GM12878 (cell line): Measurements from ENCODE around the gene PSMB3. TPM values are rescaled to one million over a fixed set of nuclear protein-coding genes. Genes with fewer than 3 reads are reported as not detected.

Experiments
- ATAC-seq: fragments of 200-7000 bp; cut with Tn5 transposase; 3 replicates; pipeline ENCODE4 v1.9.1; 2020; ENCODE audit warnings: mild to moderate bottlenecking, moderate library complexity
- BruUV-seq: library from RNA; stranded (reverse); fragments of 400-500 nt; replicated peaks from 2 replicates; lab custom pipeline; 2021; lab: Mats Ljungman, UMichigan
- CTCF ChIA-PET: fragments of 300-600 bp; sonication (Branson Sonifier 250); formaldehyde crosslinking; extraction: SDS; loops from one replicate; lab custom pipeline; 2021; ENCODE audit warnings: inconsistent platforms; lab: Yijun Ruan, JAX
- POLR2A ChIA-PET: fragments of 350-600 bp; formaldehyde crosslinking; extraction: SDS; loops from one replicate; lab custom pipeline; 2021; ENCODE audit warnings: inconsistent platforms; lab: Charles Lee
- RAD21 ChIA-PET: fragments of 300-600 bp; sonication (Branson Sonifier 250); formaldehyde crosslinking; loops from one replicate; lab custom pipeline; 2023; ENCODE audit warnings: antibody characterized with exemption; ENCODE audit not compliant: unreplicated experiment; lab: Charles Lee
- SMC1A ChIA-PET: fragments of 300-600 bp; sonication (Branson Sonifier 250); formaldehyde crosslinking; loops from one replicate; lab custom pipeline; 2023; ENCODE audit not compliant: unreplicated experiment, uncharacterized antibody; lab: Charles Lee
- DNase-seq: peaks from one replicate; pipeline ENCODE4 v3.0.0-alpha.2; 2011; ENCODE audit warnings: low read depth, low spot score
- FAIRE-seq: peaks from 3 replicates; lab custom pipeline; 2011; peaks lifted over from hg19 to GRCh38; lab: Jason Lieb, UNC
- H2AFZ ChIP-seq: 2 replicates; pipeline ENCODE4 v1.6.0; 2011; ENCODE audit warnings: low read depth, low read length, control low read depth; ENCODE audit not compliant: control insufficient read depth
- H3K27ac ChIP-seq: 2 replicates; pipeline ENCODE4 v1.5.1; 2011; ENCODE audit warnings: control low read depth; ENCODE audit not compliant: control insufficient read depth, insufficient read depth
- H3K27me3 ChIP-seq, 2 experiments: replicated peaks in 1 of 2; 2 replicates each; pipeline versions ENCODE4 v1.6.0 to v1.6.1; 2011; ENCODE audit warnings: low read length in 1 of 2; ENCODE audit not compliant: control insufficient read depth in 2 of 2, insufficient read depth in 2 of 2
- H3K36me3 ChIP-seq, 2 experiments: 2 replicates each; pipeline ENCODE4 v1.5.1; 2011; ENCODE audit warnings: low read length in 1 of 2; ENCODE audit not compliant: control insufficient read depth in 2 of 2, insufficient read depth in 2 of 2
- H3K4me1 ChIP-seq: 2 replicates; pipeline ENCODE4 v1.6.1; 2011; ENCODE audit warnings: mild to moderate bottlenecking, low read length, moderate library complexity, mixed read lengths; ENCODE audit not compliant: control insufficient read depth, insufficient read depth
- H3K4me2 ChIP-seq: 2 replicates; pipeline ENCODE4 v1.6.0; 2011; ENCODE audit warnings: control low read depth; ENCODE audit not compliant: control insufficient read depth, insufficient read depth
- H3K4me3 ChIP-seq: fragments of 200-600 bp; sonication (generic); 2 replicates; pipeline ENCODE4 v1.5.1; 2016
- H3K79me2 ChIP-seq: 2 replicates; pipeline ENCODE4 v1.6.0; 2011; ENCODE audit warnings: low read length; ENCODE audit not compliant: control insufficient read depth, insufficient read depth
- H3K9ac ChIP-seq: 2 replicates; pipeline ENCODE4 v1.8.0; 2011; ENCODE audit warnings: low read length, control low read depth, mixed read lengths; ENCODE audit not compliant: control insufficient read depth, insufficient read depth
- H3K9me3 ChIP-seq: replicated peaks from 3 replicates; pipeline ENCODE4 v1.5.1; 2011; ENCODE audit warnings: mild to moderate bottlenecking, low read length; ENCODE audit not compliant: control insufficient read depth, insufficient read depth
- H4K20me1 ChIP-seq: 2 replicates; pipeline ENCODE4 v1.6.0; 2011; ENCODE audit not compliant: control insufficient read depth, insufficient read depth
- BACH1 ChIP-seq: fragments of 450-650 bp; IDR thresholded peaks from 2 replicates; pipeline ENCODE4 v1.6.1; 2017; ENCODE audit warnings: mild to moderate bottlenecking, borderline replicate concordance
- BCL11A ChIP-seq: IDR thresholded peaks from 2 replicates; pipeline ENCODE4 v1.6.1; 2011; ENCODE audit warnings: low read depth, low read length
- CBX5 ChIP-seq: sonication (generic); IDR thresholded peaks from 2 replicates; pipeline ENCODE4 v1.6.1; 2016; ENCODE audit warnings: low read depth, moderate library complexity, mild to moderate bottlenecking, inconsistent platforms
- CUX1 ChIP-seq: IDR thresholded peaks from 2 replicates; pipeline ENCODE4 v1.6.1; 2012; ENCODE audit warnings: improper control_type of control experiment, low read depth, low read length; ENCODE audit not compliant: insufficient replicate concordance
- GABPA ChIP-seq: IDR thresholded peaks from 2 replicates; pipeline ENCODE4 v1.6.1; 2014; ENCODE audit warnings: antibody characterized with exemption, low read depth, mild to moderate bottlenecking, inconsistent platforms
- HCFC1 ChIP-seq: fragments of 150-350 bp; IDR thresholded peaks from 2 replicates; pipeline ENCODE4 v1.6.1; 2014; ENCODE audit warnings: low read length
- IKZF1 ChIP-seq: fragments of 450-650 bp; conservative IDR thresholded peaks from 2 replicates; pipeline ENCODE4 v1.6.1; 2017; ENCODE audit warnings: antibody characterized with exemption, mild to moderate bottlenecking
- IRF4 ChIP-seq: IDR thresholded peaks from 2 replicates; pipeline ENCODE4 v1.6.1; 2011; ENCODE audit warnings: low read depth, low read length
- KDM1A ChIP-seq: fragments of 200-600 bp; sonication (generic); IDR thresholded peaks from 2 replicates; pipeline ENCODE4 v1.6.1; 2016; ENCODE audit warnings: borderline replicate concordance
- POLR2A ChIP-seq: IDR thresholded peaks from 2 replicates; pipeline ENCODE4 v1.6.1; 2011; ENCODE audit warnings: low read depth, mild to moderate bottlenecking, low read length
- POLR2AphosphoS2 ChIP-seq: IDR thresholded peaks from 2 replicates; pipeline ENCODE4 v1.6.1; 2011; ENCODE audit warnings: low read depth, mild to moderate bottlenecking, low read length, improper control_type of control experiment, moderate library complexity
- STAT3 ChIP-seq: IDR thresholded peaks from 2 replicates; pipeline ENCODE4 v1.6.1; 2011; ENCODE audit warnings: low read depth, low read length, improper control_type of control experiment
- TARDBP ChIP-seq: IDR thresholded peaks from 2 replicates; pipeline ENCODE4 v1.6.1; 2016; ENCODE audit warnings: borderline replicate concordance
- TBL1XR1 ChIP-seq: IDR thresholded peaks from 2 replicates; pipeline ENCODE4 v1.6.1; 2012; ENCODE audit warnings: low read depth, low read length, improper control_type of control experiment
- ZNF274 ChIP-seq: IDR thresholded peaks from one replicate; pipeline ENCODE4 v1.8.0; 2011; ENCODE audit not compliant: insufficient read length, insufficient read depth
- WGBS: methylation state at CpG from one replicate; pipeline ENCODE4 v1.1.6; 2016; ENCODE audit warnings: low lambda C conversion rate; ENCODE audit not compliant: insufficient replicate concordance, insufficient coverage; ENCODE audit errors: missing lambda C conversion rate; 5-methylcytosine and 5-hydroxymethylcytosine counted together
- in situ Hi-C: fragments of 300-500 bp; cut with MboI; formaldehyde crosslinking; loops from 9 replicates; pipeline ENCODE4 v1.14.3; 2018; ENCODE audit warnings: mixed read lengths
- intact Hi-C: fragments of 100-400 bp; cut with micrococcal nuclease; formaldehyde crosslinking; loops from one replicate; pipeline ENCODE4 v1.14.2; 2022; ENCODE audit not compliant: unreplicated experiment
- polyA plus RNA-seq, 11 experiments: library from polyadenylated mRNA; depleted of rRNA in 4 of 11; unstranded in 6 of 11; stranded (reverse) in 5 of 11; fragments of >200 nt; fragmentation: Nextera tagmentation in 4 of 11; fragmentation: Illumina TruSeq in 1 of 11; extraction: Ambion mirVana in 4 of 11; extraction: Trizol in 1 of 11; gene quantifications; 1 replicate in 1 of 11; 2 replicates in 10 of 11; pipeline versions ENCODE4 v1.2.1 to v1.2.3, GENCODE V29; 2011 to 2016; ENCODE audit warnings: inconsistent platforms in 2 of 11, missing spikeins in 2 of 11, low read depth in 1 of 11
- total RNA-seq, 4 experiments: library from RNA; depleted of rRNA in 3 of 4; stranded (reverse); fragments of >200 nt in 3 of 4; fragmentation: Illumina TruSeq in 1 of 4; extraction: Trizol in 1 of 4; gene quantifications; 2 replicates each; pipeline versions ENCODE4 v1.2.1 to v1.2.3, GENCODE V29; 2013 to 2021
- TF ChIP-seq, protein P1 (sequence below): IDR thresholded peaks from 2 replicates; pipeline ENCODE4 v1.6.1; 2011; ENCODE audit warnings: low read depth, low read length, improper control_type of control experiment, borderline replicate concordance

The PSMB3 gene
- total and polyA plus RNA-seq, 10 of the 15 experiments (the other 5 are each of a cell fraction or from before 2014, with no cell fraction given), result 300 to 2,130 (median 490) TPM

DNA sequence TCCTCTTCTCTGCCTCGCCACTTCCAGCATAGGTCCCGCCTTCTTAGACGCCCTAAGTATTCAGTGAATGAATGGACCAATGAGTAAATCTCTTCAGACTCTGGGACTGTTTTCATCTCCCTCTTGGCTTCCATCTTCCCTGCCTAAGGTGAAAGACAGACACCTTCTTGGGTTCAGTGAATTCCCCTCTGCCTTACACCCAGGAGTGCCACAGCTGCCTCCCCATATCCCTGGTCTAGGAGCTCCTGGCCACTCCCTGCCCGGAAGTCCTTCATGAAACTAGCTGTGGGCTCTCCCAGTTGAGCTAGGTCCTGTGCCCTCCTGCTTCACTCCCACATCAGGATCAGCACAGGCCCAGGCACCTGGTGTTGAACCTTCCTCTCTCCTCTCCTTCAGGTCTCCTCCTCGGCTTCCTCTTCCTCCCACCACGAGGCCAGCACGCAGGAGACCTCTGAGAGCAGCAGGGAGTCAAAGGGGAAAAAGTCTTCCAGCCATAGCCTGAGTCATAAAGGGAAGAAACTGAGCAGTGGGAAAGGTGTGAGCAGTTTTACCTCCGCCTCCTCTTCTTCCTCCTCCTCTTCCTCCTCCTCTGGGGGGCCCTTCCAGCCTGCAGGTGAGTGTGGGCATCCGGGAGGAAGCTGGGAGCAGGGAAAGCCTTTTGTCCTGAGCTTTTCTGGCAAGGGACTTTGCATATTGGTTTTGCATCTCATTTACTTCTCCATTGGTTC lies 37.2 kb upstream of the PSMB3 start:
- no peaks in the 10 kb centered on the region for H3K79me2 ChIP-seq
- peak overlapping the region; percentile 44 for H3K9ac ChIP-seq
- no peak for FAIRE-seq
- ChIA-PET CTCF (interaction anchor here (2.8 kb wide), 1 partner anchor 20 kb away, joined by 11 read pairs; no protein-coding TSS in a partner anchor), POLR2A (interaction anchor here (0.6 to 1.1 kb wide), 3 partner anchors 8 to 91 kb away, joined by 3 read pairs; no protein-coding TSS in a partner anchor), SMC1A (interaction anchor here (1.0 kb wide), 2 partner anchors 9 to 38 kb away, joined by 3 to 4 read pairs; no protein-coding TSS in a partner anchor), RAD21 (no interaction called here)
- no peak overlapping the region for H3K4me3 ChIP-seq
- peaks cover 10% of the 10 kb centered on the region for H3K4me1 ChIP-seq
- H3K36me3 ChIP-seq, result peaks cover 15 to 21% of the 10 kb centered on the region in 2 experiments
- no peak overlapping the region for H2AFZ ChIP-seq
- intact Hi-C loops, result no loop called here
- peak overlapping the region; percentile 33; the same call in 1 of the 2 replicates for H3K27ac ChIP-seq
- in situ Hi-C loops, result no loop called here
- no TSS peak for BruUV-seq
- 58% methylated on average over 9 of the region's 9 CpGs for WGBS
- no peaks in the 10 kb centered on the region for H3K27me3 ChIP-seq
- no peak for DNase-seq
- H3K4me2 ChIP-seq, result no peak overlapping the region
- no peaks in the 10 kb centered on the region for H3K9me3 ChIP-seq
- TF ChIP-seq KDM1A (no peak), POLR2A (peak; percentile 40; the same call in 1 of the 2 replicates), CUX1 (no peak), BCL11A (no peak), GABPA (no peak), TBL1XR1 (no peak), BACH1 (no peak), IKZF1 (no peak), CBX5 (no peak), STAT3 (no peak), TARDBP (no peak), POLR2AphosphoS2 (0 out of 2 replicates have a peak, but pooled peaks have one; percentile 12), IRF4 (no peak), ZNF274 (no peak), HCFC1 (no peak)
- TF ChIP-seq, protein P1, sequence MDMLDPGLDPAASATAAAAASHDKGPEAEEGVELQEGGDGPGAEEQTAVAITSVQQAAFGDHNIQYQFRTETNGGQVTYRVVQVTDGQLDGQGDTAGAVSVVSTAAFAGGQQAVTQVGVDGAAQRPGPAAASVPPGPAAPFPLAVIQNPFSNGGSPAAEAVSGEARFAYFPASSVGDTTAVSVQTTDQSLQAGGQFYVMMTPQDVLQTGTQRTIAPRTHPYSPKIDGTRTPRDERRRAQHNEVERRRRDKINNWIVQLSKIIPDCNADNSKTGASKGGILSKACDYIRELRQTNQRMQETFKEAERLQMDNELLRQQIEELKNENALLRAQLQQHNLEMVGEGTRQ, result no peak
- TF ChIP-seq, all 136 proteins: peak for 2
- no peak for ATAC-seq
- H4K20me1 ChIP-seq, result no peaks in the 10 kb centered on the region
